GM23248 (cell line): Measurements from ENCODE around the gene STK17B. TPM values are rescaled to one million over a fixed set of nuclear protein-coding genes. Genes with fewer than 3 reads are reported as not detected.

Experiments
- DNase-seq: peaks from one replicate; pipeline ENCODE4 v3.0.0-alpha.2; 2015
- H2AFZ ChIP-seq: fragments of 200-600 bp; sonication (generic); 2 replicates; pipeline ENCODE4 v1.6.1; 2016; ENCODE audit warnings: antibody characterized with exemption
- H3F3A ChIP-seq: fragments of 200-600 bp; sonication (generic); 2 replicates; pipeline ENCODE4 v1.6.1; 2016; ENCODE audit warnings: mild to moderate bottlenecking, antibody characterized with exemption, mixed run types; ENCODE audit not compliant: insufficient read depth
- H3K27ac ChIP-seq: fragments of 200-600 bp; sonication (generic); 2 replicates; pipeline ENCODE4 v1.5.1; 2016; ENCODE audit warnings: mild to moderate bottlenecking
- H3K27me3 ChIP-seq: fragments of 200-600 bp; sonication (generic); replicated peaks from 2 replicates; pipeline ENCODE4 v1.6.1; 2016; ENCODE audit warnings: mild to moderate bottlenecking; ENCODE audit not compliant: insufficient read depth
- H3K36me3 ChIP-seq: fragments of 200-600 bp; sonication (generic); 2 replicates; pipeline ENCODE4 v1.6.1; 2016; ENCODE audit warnings: low read depth, mild to moderate bottlenecking
- H3K4me1 ChIP-seq: fragments of 200-600 bp; sonication (generic); 2 replicates; pipeline ENCODE4 v1.6.1; 2016; ENCODE audit warnings: mild to moderate bottlenecking; ENCODE audit not compliant: insufficient read depth
- H3K4me2 ChIP-seq: fragments of 200-600 bp; sonication (generic); one replicate; pipeline ENCODE4 v1.6.1; 2016; ENCODE audit warnings: mild to moderate bottlenecking; ENCODE audit not compliant: unreplicated experiment
- H3K4me3 ChIP-seq: fragments of 200-600 bp; sonication (generic); 2 replicates; pipeline ENCODE4 v1.5.1; 2016; ENCODE audit warnings: mild to moderate bottlenecking
- H3K79me2 ChIP-seq: fragments of 200-600 bp; sonication (generic); 2 replicates; pipeline ENCODE4 v1.6.1; 2016; ENCODE audit warnings: mild to moderate bottlenecking; ENCODE audit not compliant: insufficient read depth
- H3K9ac ChIP-seq: fragments of 200-600 bp; sonication (generic); 2 replicates; pipeline ENCODE4 v1.6.1; 2016; ENCODE audit warnings: mild to moderate bottlenecking
- H3K9me2 ChIP-seq: fragments of 200-600 bp; sonication (generic); 2 replicates; pipeline ENCODE4 v1.6.1; 2016; ENCODE audit warnings: mixed run types, mild to moderate bottlenecking, moderate library complexity; ENCODE audit not compliant: insufficient read depth
- H3K9me3 ChIP-seq: fragments of 200-600 bp; sonication (generic); one replicate; pipeline ENCODE4 v1.6.1; 2017; ENCODE audit warnings: low read depth
- H4K20me1 ChIP-seq: fragments of 200-600 bp; sonication (generic); 2 replicates; pipeline ENCODE4 v1.6.0; 2016; ENCODE audit not compliant: insufficient read depth
- EZH2 ChIP-seq: fragments of 200-600 bp; sonication (generic); IDR thresholded peaks from 2 replicates; pipeline ENCODE4 v1.6.1; 2018; ENCODE audit warnings: antibody characterized with exemption, mild to moderate bottlenecking; ENCODE audit not compliant: insufficient read depth, poor library complexity, severe bottlenecking
- EZH2phosphoT487 ChIP-seq: fragments of 200-600 bp; sonication (generic); IDR thresholded peaks from 2 replicates; pipeline ENCODE4 v1.6.1; 2018; ENCODE audit warnings: antibody characterized with exemption, moderate library complexity, mild to moderate bottlenecking, low read depth; ENCODE audit not compliant: insufficient read depth
- WGBS, 2 experiments: methylation state at CpG; one replicate each; pipeline ENCODE4 v1.1.6; 2015 to 2017; ENCODE audit warnings: low lambda C conversion rate in 2 of 2, low coverage in 1 of 2; ENCODE audit errors: missing lambda C conversion rate in 2 of 2; 5-methylcytosine and 5-hydroxymethylcytosine counted together
- in situ Hi-C: fragments of 300-500 bp; cut with MboI; formaldehyde crosslinking; loops from 2 replicates; pipeline ENCODE4 v1.15.0; 2020
- polyA plus RNA-seq: library from polyadenylated mRNA; unstranded; fragments of >200 nt; fragmentation: Nextera tagmentation; extraction: Ambion mirVana; gene quantifications from 2 replicates; pipeline ENCODE4 v1.2.1, GENCODE V29; 2016
- total RNA-seq: library from RNA; depleted of rRNA; stranded (reverse); fragments of >200 nt; shearing (Covaris generic); gene quantifications from 2 replicates; pipeline ENCODE4 v1.2.3, GENCODE V29; 2014

The STK17B gene
- total and polyA plus RNA-seq, 2 experiments from 2014 or later: 13.7 to 23.6 TPM

DNA sequence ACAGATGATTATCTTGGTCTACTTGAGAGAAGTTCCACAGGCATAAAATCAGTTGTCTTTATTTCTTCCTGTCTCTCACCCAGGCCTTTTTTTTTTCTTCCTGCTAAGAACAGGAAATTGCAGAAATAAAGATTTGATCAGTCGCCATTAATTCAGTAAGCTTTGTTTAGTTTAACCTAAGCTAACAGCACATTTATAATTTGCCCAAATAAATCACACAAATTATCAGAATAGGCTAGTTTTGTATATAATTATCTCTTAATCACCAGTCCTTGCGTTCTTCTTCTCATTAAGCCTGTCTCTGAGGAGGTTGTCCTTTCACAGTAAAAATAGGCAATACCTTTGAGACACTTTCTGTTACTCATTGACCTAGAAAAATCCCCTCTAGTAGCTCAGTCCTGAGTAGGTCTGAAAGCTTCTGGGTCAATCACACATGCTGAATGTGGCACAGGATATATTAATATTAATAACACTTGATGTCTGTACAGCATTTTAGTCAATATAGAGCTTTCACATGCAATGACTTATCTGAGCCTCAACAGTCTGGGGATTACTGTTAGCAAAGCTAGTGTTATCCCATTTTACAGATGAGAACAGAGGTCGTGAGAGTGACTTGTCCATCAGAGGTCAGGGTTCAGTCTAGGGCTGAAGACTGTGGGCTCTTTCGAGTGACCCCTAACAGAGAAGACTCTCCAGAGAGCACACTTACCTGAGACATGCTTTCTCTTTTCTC lies 11.2 kb upstream of the STK17B start:
- 70 to 73% methylated on average over 4 of the region's 4 CpGs for WGBS, 2 experiments

DNA sequence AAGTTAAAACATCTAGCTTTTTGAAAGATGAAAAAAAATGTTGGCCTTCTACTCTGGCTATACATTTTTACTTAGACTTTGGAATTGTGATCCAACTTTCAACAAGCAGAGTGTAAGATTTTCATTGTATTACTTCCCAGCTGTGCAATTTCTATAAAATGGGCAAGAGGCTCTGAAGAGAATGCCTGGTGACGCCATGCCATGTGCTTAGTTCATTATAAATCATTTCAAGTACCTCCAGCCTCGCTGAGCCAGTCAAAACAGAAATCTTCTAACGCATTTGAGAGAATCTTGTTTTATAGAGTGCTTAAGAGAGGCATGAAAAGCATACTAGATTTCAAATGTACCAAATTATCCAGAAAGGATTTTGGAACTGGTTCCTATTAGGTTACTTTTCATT lies 10.1 kb upstream of the STK17B start:
- Histone ChIP-seq H3K9ac (no peak overlapping the region), H3K27me3 (no peaks in the 10 kb centered on the region), H2AFZ (no peak overlapping the region), H3K9me2 (no peaks in the 10 kb centered on the region), H4K20me1 (no peaks in the 10 kb centered on the region), H3K9me3 (no peaks in the 10 kb centered on the region), H3K27ac (no peak overlapping the region), H3K4me2 (no peak overlapping the region), H3K79me2 (no peaks in the 10 kb centered on the region), H3K4me3 (no peak overlapping the region), H3K36me3 (no peaks in the 10 kb centered on the region), H3K4me1 (no peaks in the 10 kb centered on the region), H3F3A (no peaks in the 10 kb centered on the region)
- TF ChIP-seq EZH2phosphoT487 (no peak), EZH2 (no peak)
- WGBS, 2 experiments: 57 to 68% methylated on average over 3 of the region's 3 CpGs
- no peak for DNase-seq
- in situ Hi-C loops: no loop called here

More for the DNA sequence above, 11.2 kb upstream of the STK17B start:
- TF ChIP-seq EZH2phosphoT487: no peak
- TF ChIP-seq EZH2: no peak
- H3K27me3 ChIP-seq: no peaks in the 10 kb centered on the region
- no peak overlapping the region for H2AFZ ChIP-seq
- H3K9me2 ChIP-seq: no peaks in the 10 kb centered on the region
- H3K27ac ChIP-seq: no peak overlapping the region
- DNase-seq: no peak
- H3K36me3 ChIP-seq: no peaks in the 10 kb centered on the region
- no peak overlapping the region for H3K9ac ChIP-seq
- H3K79me2 ChIP-seq: no peaks in the 10 kb centered on the region
- H3K4me3 ChIP-seq: no peak overlapping the region
- in situ Hi-C loops: no loop called here
- H3K4me2 ChIP-seq: no peak overlapping the region
- H3F3A ChIP-seq: no peaks in the 10 kb centered on the region
- H3K9me3 ChIP-seq: no peaks in the 10 kb centered on the region
- no peaks in the 10 kb centered on the region for H4K20me1 ChIP-seq
- H3K4me1 ChIP-seq: no peaks in the 10 kb centered on the region

DNA sequence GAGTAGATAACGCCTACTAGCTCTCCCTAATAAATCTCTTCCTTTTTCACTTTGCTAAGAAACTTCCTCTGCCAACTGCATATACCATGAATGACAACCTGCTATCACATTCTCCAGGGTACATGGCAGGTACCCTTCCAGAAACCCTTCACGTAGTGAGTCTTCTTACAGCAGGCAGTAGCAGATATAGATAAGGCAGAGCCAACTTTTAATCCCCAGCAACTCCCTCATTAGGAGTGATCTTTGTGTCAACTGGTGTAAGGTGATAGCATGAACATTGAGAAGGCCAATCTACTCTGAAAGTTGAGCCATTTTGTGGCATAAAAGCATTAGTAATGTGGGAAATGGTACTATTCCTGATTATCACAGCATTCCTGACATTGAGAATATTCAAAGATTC lies 5.7 kb upstream of the STK17B start:
- TF ChIP-seq EZH2 (no peak), EZH2phosphoT487 (no peak)
- H2AFZ ChIP-seq: no peak overlapping the region
- no peak for DNase-seq
- H3K4me2 ChIP-seq: no peak overlapping the region
- H3K36me3 ChIP-seq: no peaks in the 10 kb centered on the region
- 92 to 100% methylated on average over 2 of the region's 2 CpGs for WGBS, 2 experiments
- H3K27me3 ChIP-seq: no peaks in the 10 kb centered on the region
- H3K9me2 ChIP-seq: no peaks in the 10 kb centered on the region
- no peaks in the 10 kb centered on the region for H4K20me1 ChIP-seq
- no peaks in the 10 kb centered on the region for H3K9me3 ChIP-seq
- in situ Hi-C loops: no loop called here
- no peak overlapping the region for H3K4me3 ChIP-seq
- H3K9ac ChIP-seq: no peak overlapping the region
- H3K4me1 ChIP-seq: no peaks in the 10 kb centered on the region
- peaks cover 6% of the 10 kb centered on the region; the same call in 1 of the 2 replicates for H3F3A ChIP-seq
- H3K27ac ChIP-seq: no peak overlapping the region
- no peaks in the 10 kb centered on the region for H3K79me2 ChIP-seq

DNA sequence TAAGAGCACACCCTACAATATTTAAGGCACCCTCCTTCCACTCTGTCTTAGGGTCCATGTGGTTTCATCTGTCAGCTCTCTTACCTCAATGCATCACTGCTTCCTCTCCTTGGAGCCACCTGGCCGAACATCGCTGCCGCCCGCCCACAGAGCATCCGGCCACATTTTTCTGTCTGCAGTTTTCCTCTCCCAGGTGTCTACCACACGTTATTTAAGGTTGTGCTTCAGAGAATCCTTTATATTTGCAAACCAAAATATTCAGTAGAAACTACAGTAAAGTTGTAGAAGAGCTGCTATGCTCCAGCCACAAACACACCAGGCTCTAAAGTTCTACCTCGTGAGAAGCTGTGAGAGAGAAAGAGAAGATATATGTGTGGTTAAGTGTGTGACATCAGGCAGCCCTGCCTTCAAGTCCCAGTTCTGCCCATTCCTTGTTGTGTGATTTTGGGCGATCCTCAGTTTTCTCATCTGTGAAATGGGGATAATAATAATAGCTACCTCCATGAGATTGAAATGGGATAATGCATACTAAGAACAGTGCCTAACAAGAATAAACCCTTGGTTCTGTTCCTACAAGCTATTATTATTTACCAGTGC lies 4.9 kb upstream of the STK17B start:
- no peak for TF ChIP-seq EZH2
- no peak for TF ChIP-seq EZH2phosphoT487
- in situ Hi-C loops: no loop called here
- H3K9ac ChIP-seq: no peak overlapping the region
- H3K27ac ChIP-seq: no peak overlapping the region
- 69 to 72% methylated on average over 8 of the region's 8 CpGs for WGBS, 2 experiments
- no peaks in the 10 kb centered on the region for H3K9me3 ChIP-seq
- no peaks in the 10 kb centered on the region for H4K20me1 ChIP-seq
- no peak overlapping the region for H3K4me3 ChIP-seq
- no peaks in the 10 kb centered on the region for H3K36me3 ChIP-seq
- no peak overlapping the region for H2AFZ ChIP-seq
- H3K4me1 ChIP-seq: no peaks in the 10 kb centered on the region
- DNase-seq: no peak
- H3K79me2 ChIP-seq: no peaks in the 10 kb centered on the region
- no peaks in the 10 kb centered on the region for H3K9me2 ChIP-seq
- no peaks in the 10 kb centered on the region for H3K27me3 ChIP-seq
- H3F3A ChIP-seq: peaks cover 9% of the 10 kb centered on the region; the same call in 1 of the 2 replicates
- H3K4me2 ChIP-seq: no peak overlapping the region
